ENCODE measurements around the gene VEGFC.

The VEGFC gene

GRCh38 chr4:176758731-176759130 is 34.0 kb downstream of the VEGFC start:
- no peak for DNase-seq

- no peak for DNase-seq
Measured at GRCh38 chr4:176758323-176758722, 34.4 kb downstream of the VEGFC start.

- DNase-seq, result no peak
Measured at GRCh38 chr4:176755613-176756012, 37.1 kb downstream of the VEGFC start.

GRCh38 chr4:176755001-176755400 is 37.7 kb downstream of the VEGFC start:
- no peak for DNase-seq

GRCh38 chr4:176753049-176753448 is 39.7 kb downstream of the VEGFC start:
- no peak for DNase-seq

- no peak for DNase-seq
Measured at GRCh38 chr4:176752191-176752749, 40.5 kb downstream of the VEGFC start.

GRCh38 chr4:176751061-176751460 is 41.7 kb downstream of the VEGFC start:
- no peak for DNase-seq

GRCh38 chr4:176746846-176747245 is 45.9 kb downstream of the VEGFC start:
- DNase-seq, result peak; percentile 76

- no peak for DNase-seq
Measured at GRCh38 chr4:176745902-176746301, 46.8 kb downstream of the VEGFC start.

- DNase-seq, result no peak
Measured at GRCh38 chr4:176744091-176744490, 48.6 kb downstream of the VEGFC start.

- DNase-seq, result no peak
Measured at GRCh38 chr4:176742211-176742610, 50.5 kb downstream of the VEGFC start.

- DNase-seq, result no peak
Measured at GRCh38 chr4:176741253-176741652, 51.5 kb downstream of the VEGFC start.

GRCh38 chr4:176735300-176735699 is 57.4 kb downstream of the VEGFC start:
- no peak for DNase-seq

GRCh38 chr4:176734461-176734860 is 58.3 kb downstream of the VEGFC start:
- DNase-seq, result no peak

GRCh38 chr4:176729489-176729888 is 63.2 kb downstream of the VEGFC start:
- no peak for DNase-seq

GRCh38 chr4:176726803-176727202 is 65.9 kb downstream of the VEGFC start:
- DNase-seq, result no peak

GRCh38 chr4:176721459-176721858 is 71.3 kb downstream of the VEGFC start:
- no peak for DNase-seq

GRCh38 chr4:176718881-176719280 is 73.8 kb downstream of the VEGFC start:
- no peak for DNase-seq

GRCh38 chr4:176717237-176717636 is 75.5 kb downstream of the VEGFC start:
- no peak for DNase-seq

- DNase-seq, result no peak
Measured at GRCh38 chr4:176709417-176709816, 83.3 kb downstream of the VEGFC start.

- DNase-seq, result no peak
Measured at GRCh38 chr4:176708771-176709311, 83.9 kb downstream of the VEGFC start.

GRCh38 chr4:176690716-176691115 is 102.0 kb downstream of the VEGFC start:
- no peak for DNase-seq

GRCh38 chr4:176680668-176681180 is 112.0 kb downstream of the VEGFC start:
- no peak for DNase-seq

- no peak for DNase-seq
Measured at GRCh38 chr4:176676901-176677300, 115.8 kb downstream of the VEGFC start.

GRCh38 chr4:176675810-176676209 is 116.9 kb downstream of the VEGFC start:
- peak; percentile 88 for DNase-seq

Measured in NCI-H526 treated with DMSO at 0.1 percent for 48 hours (cell line).